ENCODE data around the gene AQP2. TPM values are rescaled to one million over a fixed set of nuclear protein-coding genes. Genes with fewer than 3 reads are reported as not detected.

The AQP2 gene
- total and polyA plus RNA-seq, 2 of the 13 experiments (the other 11 are each of a cell fraction or from before 2014, with no cell fraction given): not detected

DNA sequence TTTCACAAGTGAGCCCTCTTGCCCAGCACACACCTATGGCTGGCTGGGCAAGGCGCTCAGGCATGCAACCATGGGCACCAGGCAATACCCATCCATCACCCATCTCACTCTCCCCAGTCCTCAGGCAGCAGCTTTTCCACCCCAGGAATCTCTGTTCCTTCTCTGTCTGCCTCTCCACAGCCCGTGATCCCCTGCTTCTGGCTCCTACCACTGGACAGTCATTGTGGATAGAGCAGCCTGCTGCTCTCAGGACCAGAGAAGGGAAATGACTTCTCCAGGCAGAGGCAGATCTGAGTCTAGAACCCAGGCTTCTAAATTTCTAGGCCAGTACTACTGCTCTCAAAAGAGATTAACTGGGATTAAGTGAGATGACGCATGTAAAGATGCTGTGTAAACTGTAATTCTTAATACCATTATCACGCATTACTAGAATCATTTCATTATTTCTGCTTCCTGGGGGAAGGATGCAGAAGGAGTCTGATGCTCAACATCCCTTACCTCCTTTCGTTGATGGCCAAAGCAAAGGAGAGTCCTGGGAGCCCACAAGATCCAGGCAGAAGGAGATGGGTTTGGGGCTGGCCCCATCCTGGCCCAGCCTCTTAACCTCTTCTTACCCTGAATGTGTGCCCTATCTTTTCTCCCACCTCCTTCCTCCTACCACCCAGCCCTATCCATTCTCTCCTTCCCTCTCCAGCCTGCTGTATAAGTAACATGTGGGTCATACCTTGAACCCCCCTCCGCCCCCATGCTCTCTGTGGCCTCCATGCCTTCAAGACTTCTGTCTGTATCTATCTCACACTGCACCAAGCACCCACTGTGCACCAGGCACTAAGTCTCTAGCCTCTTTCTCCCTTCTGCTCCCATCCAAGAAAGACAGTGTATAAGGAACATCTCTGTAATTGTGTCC lies 6.4 kb downstream of the AQP2 start (continued):
- TF ChIP-seq, protein P1, sequence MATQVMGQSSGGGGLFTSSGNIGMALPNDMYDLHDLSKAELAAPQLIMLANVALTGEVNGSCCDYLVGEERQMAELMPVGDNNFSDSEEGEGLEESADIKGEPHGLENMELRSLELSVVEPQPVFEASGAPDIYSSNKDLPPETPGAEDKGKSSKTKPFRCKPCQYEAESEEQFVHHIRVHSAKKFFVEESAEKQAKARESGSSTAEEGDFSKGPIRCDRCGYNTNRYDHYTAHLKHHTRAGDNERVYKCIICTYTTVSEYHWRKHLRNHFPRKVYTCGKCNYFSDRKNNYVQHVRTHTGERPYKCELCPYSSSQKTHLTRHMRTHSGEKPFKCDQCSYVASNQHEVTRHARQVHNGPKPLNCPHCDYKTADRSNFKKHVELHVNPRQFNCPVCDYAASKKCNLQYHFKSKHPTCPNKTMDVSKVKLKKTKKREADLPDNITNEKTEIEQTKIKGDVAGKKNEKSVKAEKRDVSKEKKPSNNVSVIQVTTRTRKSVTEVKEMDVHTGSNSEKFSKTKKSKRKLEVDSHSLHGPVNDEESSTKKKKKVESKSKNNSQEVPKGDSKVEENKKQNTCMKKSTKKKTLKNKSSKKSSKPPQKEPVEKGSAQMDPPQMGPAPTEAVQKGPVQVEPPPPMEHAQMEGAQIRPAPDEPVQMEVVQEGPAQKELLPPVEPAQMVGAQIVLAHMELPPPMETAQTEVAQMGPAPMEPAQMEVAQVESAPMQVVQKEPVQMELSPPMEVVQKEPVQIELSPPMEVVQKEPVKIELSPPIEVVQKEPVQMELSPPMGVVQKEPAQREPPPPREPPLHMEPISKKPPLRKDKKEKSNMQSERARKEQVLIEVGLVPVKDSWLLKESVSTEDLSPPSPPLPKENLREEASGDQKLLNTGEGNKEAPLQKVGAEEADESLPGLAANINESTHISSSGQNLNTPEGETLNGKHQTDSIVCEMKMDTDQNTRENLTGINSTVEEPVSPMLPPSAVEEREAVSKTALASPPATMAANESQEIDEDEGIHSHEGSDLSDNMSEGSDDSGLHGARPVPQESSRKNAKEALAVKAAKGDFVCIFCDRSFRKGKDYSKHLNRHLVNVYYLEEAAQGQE (IDR thresholded peaks at IDR 0.05; ENCODE audit: borderline replicate concordance in 1 of 2, low read depth in 1 of 2, low read length in 2 of 2): no peak
- TF ChIP-seq GATAD2A (CRISPR knock-in tag; IDR thresholded peaks at IDR 0.05): no peak
- TF ChIP-seq, protein P2, sequence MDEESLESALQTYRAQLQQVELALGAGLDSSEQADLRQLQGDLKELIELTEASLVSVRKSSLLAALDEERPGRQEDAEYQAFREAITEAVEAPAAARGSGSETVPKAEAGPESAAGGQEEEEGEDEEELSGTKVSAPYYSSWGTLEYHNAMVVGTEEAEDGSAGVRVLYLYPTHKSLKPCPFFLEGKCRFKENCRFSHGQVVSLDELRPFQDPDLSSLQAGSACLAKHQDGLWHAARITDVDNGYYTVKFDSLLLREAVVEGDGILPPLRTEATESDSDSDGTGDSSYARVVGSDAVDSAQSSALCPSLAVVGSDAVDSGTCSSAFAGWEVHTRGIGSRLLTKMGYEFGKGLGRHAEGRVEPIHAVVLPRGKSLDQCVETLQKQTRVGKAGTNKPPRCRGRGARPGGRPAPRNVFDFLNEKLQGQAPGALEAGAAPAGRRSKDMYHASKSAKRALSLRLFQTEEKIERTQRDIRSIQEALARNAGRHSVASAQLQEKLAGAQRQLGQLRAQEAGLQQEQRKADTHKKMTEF (CRISPR knock-in tag; IDR thresholded peaks at IDR 0.05): no peak
- TF ChIP-seq KDM3A (CRISPR knock-in tag; IDR thresholded peaks at IDR 0.05; ENCODE audit: low read depth): no peak

DNA sequence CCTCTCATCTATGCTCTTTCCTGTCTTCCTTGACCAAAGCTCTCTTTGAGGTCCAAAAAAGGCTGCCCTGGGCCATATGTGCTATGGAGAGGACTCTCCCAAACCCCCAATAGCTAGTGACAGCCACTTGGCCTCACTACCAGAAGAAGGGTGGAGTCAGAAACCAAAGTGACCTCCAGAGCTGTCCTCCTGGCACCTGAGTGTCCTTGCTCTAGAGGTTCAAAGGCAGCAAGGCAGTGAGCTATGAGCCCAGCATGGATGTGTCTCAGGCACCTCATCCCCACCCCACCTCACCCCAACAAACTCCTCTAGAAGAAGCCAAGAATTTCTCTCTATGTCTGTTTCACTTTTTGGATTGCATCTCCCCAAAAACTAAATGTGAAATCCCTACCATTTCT lies 7.0 kb downstream of the AQP2 start:
- ChIA-PET POLR2A (no interaction called here), CTCF (ENCODE audit: low intra/inter-chr PET ratio, low total read pairs) (no interaction called here)
- no peaks in the 10 kb centered on the region for H3K36me3 ChIP-seq (replicated peaks in 1 of 2; ENCODE audit: control insufficient read depth in 1 of 2, insufficient read depth in 2 of 2, low read length in 2 of 2)
- no peak overlapping the region for H3K27ac ChIP-seq (ENCODE audit: extremely low read length, insufficient read depth, low read length)
- TF ChIP-seq ZNF768 (CRISPR knock-in tag; IDR thresholded peaks at IDR 0.05) (no peak), ZNF766 (CRISPR knock-in tag; IDR thresholded peaks at IDR 0.05; ENCODE audit: borderline replicate concordance) (no peak), CENPX (CRISPR knock-in tag; IDR thresholded peaks at IDR 0.05) (no peak), SYNCRIP (IDR thresholded peaks at IDR 0.05; ENCODE audit: insufficient read depth, low read depth, low read length) (no peak)
- TF ChIP-seq, protein P3, sequence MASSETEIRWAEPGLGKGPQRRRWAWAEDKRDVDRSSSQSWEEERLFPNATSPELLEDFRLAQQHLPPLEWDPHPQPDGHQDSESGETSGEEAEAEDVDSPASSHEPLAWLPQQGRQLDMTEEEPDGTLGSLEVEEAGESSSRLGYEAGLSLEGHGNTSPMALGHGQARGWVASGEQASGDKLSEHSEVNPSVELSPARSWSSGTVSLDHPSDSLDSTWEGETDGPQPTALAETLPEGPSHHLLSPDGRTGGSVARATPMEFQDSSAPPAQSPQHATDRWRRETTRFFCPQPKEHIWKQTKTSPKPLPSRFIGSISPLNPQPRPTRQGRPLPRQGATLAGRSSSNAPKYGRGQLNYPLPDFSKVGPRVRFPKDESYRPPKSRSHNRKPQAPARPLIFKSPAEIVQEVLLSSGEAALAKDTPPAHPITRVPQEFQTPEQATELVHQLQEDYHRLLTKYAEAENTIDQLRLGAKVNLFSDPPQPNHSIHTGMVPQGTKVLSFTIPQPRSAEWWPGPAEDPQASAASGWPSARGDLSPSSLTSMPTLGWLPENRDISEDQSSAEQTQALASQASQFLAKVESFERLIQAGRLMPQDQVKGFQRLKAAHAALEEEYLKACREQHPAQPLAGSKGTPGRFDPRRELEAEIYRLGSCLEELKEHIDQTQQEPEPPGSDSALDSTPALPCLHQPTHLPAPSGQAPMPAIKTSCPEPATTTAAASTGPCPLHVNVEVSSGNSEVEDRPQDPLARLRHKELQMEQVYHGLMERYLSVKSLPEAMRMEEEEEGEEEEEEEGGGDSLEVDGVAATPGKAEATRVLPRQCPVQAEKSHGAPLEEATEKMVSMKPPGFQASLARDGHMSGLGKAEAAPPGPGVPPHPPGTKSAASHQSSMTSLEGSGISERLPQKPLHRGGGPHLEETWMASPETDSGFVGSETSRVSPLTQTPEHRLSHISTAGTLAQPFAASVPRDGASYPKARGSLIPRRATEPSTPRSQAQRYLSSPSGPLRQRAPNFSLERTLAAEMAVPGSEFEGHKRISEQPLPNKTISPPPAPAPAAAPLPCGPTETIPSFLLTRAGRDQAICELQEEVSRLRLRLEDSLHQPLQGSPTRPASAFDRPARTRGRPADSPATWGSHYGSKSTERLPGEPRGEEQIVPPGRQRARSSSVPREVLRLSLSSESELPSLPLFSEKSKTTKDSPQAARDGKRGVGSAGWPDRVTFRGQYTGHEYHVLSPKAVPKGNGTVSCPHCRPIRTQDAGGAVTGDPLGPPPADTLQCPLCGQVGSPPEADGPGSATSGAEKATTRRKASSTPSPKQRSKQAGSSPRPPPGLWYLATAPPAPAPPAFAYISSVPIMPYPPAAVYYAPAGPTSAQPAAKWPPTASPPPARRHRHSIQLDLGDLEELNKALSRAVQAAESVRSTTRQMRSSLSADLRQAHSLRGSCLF (CRISPR knock-in tag; IDR thresholded peaks at IDR 0.05; ENCODE audit: borderline replicate concordance): no peak
- no peak overlapping the region for H3K4me3 ChIP-seq (replicated peaks in 1 of 3; ENCODE audit: insufficient read depth in 1 of 3, low read depth in 2 of 3, low read length in 3 of 3)
- H3K9me3 ChIP-seq (ENCODE audit: low read length): no peaks in the 10 kb centered on the region
- in situ Hi-C loops (cut with HindIII; ENCODE audit: extremely low pct_ligation_motif_present, low pct_unique_long_range_greater_than_20kb): no loop called here
- peaks cover 0 to 52% of the 10 kb centered on the region in 2 experiments; a peak in 3 of 5 replicates for H3K27me3 ChIP-seq (ENCODE audit: control insufficient read depth in 1 of 2, insufficient read depth in 2 of 2, low read length in 2 of 2)
- H4K20me1 ChIP-seq (ENCODE audit: insufficient read depth, low read length): no peaks in the 10 kb centered on the region
- FAIRE-seq: no peak
- peaks cover 17% of the 10 kb centered on the region for H3K4me1 ChIP-seq (ENCODE audit: insufficient read depth, low read length)
- no peak for DNase-seq (ENCODE audit: low spot score)
- no TSS peak for BruUV-seq (replicated peaks)
- no peak for ATAC-seq
- no peak overlapping the region for H2AFZ ChIP-seq (ENCODE audit: low read length)
- no peak overlapping the region for H3K9ac ChIP-seq (ENCODE audit: insufficient read depth, low read depth, low read length)
- H3K4me2 ChIP-seq (ENCODE audit: low read depth, low read length): no peak overlapping the region
- H3K79me2 ChIP-seq (ENCODE audit: insufficient read depth, low read length): no peaks in the 10 kb centered on the region
- intact Hi-C loops (cut with micrococcal nuclease; ENCODE audit: unreplicated experiment): no loop called here

All from HepG2 (cell line).